Activated T-helper 1 cell treated with Interleukin-2 at 50 U/mL for 16 hours (primary cell): Measurements from ENCODE around the gene PIPOX.

Experiments used
- DNase-seq: peaks from one replicate; pipeline ENCODE4 v3.0.0-alpha.2; 2020; ENCODE audit warnings: low read depth

The PIPOX gene

GRCh38 chr17:29042679-29043538, at the start of gene PIPOX:
PIPOX (plus strand) TSS chr17:29043141; CDS start chr17:29043226, 85 bp downstream.
- no peak for DNase-seq

DNA sequence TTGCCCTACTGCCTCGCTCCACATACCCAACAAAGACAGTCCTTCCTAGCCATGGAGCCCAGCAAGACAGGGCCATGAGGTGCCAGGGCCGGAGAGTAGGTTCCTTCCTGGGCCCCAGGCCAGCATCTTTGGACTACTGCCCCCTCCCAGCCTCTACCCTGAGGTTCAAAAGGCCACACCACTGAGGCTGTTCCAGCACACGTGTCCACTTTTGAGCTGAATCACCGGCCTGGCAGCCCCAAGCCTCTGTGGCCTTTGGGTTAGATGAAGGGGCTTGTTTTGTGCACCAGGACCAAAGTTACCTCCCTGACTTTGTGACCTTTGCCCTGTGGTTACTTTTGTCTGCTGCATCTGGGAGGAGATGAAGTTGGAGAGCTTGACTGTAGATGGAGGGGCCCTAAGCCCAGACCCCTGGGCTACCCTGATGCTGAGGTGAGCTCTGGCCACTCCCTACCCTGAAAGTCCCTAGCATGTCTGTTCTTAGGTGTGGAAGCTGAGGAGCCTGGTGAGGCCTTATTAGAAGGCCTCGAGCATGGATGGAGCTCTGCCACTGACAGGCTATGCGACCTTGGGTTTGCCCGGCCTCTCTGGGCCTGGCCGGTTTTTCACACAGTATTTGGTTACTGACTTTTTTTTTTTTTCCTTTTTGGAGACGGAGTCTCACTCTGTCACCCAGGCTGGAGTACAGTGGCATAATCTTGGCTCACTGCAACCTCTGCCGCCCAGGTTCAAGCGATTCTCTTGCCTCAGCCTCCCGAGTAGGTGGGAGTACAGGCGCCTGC, 49.1 kb upstream of the PIPOX start:
- no peak for DNase-seq

DNA sequence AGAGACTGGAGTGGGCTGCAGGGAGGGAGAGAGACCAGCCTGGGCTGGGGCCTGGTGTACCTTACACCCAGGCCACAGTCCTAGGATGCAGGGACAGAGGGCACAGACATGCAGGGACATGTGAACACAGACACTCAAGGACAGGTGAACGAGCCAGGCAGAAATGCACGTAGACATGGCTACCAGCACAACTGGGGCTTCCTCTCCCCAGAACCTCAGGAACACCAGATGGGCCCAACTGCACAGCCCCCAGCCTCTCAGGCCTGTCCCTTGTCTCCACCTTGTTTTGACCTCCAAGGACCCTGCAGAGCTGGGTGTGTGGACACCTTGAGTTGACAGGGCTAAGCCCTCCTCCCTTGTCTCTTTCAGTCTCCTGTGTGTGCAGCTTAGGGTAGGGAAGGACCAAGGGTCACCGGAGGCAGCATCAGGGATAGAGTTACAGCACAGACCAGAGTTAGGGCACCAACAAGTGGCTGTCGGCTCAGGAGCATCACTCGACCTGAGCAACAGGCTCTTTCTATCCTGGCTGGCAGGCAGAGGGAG, 46.3 kb upstream of the PIPOX start:
- no peak for DNase-seq

DNA sequence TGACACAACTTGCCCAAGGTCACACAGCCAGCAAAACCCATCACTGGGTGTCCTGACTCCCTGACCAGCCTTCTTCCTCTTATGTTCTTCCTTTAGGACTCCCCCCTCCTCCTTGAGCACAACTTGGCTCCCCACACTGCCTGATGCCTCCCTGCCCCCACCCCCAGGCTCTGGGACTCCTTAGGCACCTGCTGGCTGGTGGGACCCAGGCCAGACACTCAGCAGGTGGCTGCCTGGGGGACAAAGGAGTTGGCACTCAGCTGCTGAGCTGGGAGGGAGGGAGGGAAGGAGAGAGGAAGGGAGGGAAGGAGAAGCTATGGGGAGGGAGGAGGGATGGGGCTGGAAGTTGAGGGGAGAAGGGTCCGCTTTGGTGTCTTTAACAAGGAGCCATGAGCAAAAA, 45.1 kb upstream of the PIPOX start:
- no peak for DNase-seq

DNA sequence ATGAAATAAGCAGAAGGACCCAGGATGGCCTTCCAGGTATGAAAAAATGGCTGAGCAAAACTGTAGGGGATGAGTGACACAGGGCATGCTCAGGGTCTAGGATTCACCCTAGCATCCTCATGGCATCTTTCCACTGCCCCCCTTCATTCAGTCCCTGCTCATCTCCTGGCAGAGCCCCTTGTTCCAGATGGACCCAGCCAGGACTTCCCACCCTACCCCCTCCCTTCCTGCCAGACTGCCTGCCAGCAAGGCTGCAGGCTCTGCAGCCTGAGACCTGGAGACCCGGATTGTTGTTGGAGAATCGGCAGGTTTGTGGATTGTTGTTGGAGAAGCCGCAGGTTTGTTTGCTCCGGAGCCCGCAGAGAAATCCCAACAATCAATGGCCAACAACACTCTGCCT, 43.7 kb upstream of the PIPOX start:
- no peak for DNase-seq

GRCh38 chr17:29000973-29001372, 42.0 kb upstream of the PIPOX start:
- no peak for DNase-seq

- no peak for DNase-seq
These were observed 40.1 kb upstream of the PIPOX start for GRCh38 chr17:29002811-29003210.

DNA sequence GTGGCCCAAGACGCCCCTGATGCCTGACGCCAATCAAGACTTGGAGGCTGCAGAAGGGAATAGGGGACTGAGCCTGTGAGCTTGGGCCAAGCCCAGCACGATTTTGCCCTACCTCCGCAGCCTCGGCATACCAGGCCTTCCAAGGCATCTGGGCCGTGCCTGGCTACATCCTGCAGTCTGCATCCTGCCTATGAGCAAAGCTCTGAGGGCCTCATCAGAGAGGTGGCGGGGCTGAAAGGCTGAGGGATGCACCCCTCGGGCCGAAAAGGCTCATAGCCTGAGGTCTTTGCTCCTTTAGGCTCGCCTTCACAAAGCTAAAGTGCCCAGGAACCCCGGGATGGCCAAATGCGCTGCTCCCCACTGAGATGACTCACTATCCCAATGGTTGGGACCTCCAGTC, 39.7 kb upstream of the PIPOX start:
- no peak for DNase-seq

- no peak for DNase-seq
These were observed 38.8 kb upstream of the PIPOX start for GRCh38 chr17:29004081-29004692.

- DNase-seq, result peak; percentile 30
These were observed 36.9 kb upstream of the PIPOX start, which contains the start of gene SEZ6 for GRCh38 chr17:29005936-29006511. SEZ6 (minus strand) TSS chr17:29006033; CDS start chr17:29005869, 164 bp downstream.

DNA sequence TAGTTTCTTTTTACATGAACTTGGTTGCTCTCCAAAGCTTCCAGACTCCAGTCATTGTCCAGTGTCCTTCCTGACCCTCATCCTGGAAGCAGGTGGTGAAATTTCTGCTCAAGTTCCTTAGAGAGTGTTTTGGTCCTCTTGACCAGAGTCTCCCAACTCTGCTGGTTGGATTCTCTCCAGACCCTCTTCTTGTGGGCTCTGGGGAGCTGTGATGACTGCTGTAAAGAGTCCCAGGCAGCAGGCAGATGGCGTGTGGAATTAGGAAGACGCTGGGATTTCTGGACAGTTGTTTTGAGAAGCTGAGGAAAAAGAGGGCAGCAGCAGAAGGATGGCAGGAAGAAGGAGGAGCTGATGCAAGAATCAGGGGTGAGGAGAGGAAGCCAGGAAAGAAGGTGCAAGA, 35.5 kb upstream of the PIPOX start:
- DNase-seq, result no peak

GRCh38 chr17:29007860-29008455, 35.0 kb upstream of the PIPOX start:
- no peak for DNase-seq

DNA sequence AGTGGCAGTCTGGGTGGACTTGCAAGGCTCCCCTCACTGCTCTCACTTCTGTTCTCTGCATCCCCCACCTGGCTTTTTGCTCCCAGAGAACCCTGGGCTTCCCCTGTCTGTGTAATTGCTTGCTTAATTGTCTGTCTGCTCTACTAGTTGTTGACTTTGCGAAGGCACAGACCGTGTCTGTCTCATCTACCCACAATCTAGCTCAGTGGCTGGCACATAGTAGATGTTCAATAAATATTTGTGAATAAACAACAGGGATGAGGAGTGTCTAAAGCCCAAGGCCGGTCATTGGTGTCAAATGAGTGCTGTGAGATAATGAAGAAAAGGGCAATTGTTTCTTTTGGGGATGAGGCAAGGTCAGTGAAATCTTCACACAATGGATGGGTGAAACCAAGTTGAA, 34.4 kb upstream of the PIPOX start:
- DNase-seq, result no peak

GRCh38 chr17:29010129-29010528, 32.8 kb upstream of the PIPOX start:
- no peak for DNase-seq

DNA sequence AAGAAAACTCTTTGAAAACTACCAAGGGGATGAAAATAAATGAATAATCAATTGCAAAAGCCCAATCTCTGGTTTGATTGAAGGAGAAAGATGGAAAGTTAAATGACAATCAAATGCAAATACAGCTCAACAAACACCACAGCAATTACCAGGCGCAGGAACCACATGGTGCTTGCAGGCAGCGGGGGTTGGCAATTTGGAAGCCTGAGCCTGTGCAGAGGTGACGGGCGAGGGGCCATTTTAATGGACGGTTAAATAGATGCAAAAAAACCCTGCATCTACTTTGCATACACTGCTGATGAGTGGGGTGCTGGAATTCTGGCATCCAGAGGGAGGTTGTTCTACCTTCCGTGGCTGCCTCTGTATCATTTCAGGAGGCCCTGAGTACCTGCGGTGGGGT, 32.4 kb upstream of the PIPOX start:
- DNase-seq, result no peak

DNA sequence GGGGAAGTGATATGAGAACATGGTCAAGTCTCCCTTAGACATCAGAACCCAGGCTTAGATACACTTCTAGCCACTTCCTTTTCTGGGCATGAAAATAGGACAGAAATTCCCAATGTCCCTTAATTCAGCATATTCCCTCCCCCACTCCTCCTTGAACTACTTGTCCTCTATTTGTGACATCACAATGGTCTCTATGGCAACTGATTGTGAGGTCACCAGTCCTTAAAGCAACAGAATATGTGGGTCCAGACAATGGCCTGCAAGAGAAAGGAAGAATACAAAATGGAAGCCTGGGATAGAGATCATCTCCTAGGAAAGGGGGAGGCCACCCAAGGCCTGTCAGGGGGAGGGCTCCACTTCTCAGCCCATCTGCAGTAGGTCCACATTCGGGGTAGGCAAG, 30.4 kb upstream of the PIPOX start:
- DNase-seq, result no peak

- DNase-seq, result no peak
These were observed 28.2 kb upstream of the PIPOX start for GRCh38 chr17:29014716-29015115.

- no peak for DNase-seq
These were observed 26.4 kb upstream of the PIPOX start for GRCh38 chr17:29016345-29017210.

GRCh38 chr17:29018788-29019474, 24.0 kb upstream of the PIPOX start:
- no peak for DNase-seq
